ENCODE measurements around the gene HAAO. TPM values are rescaled to one million over a fixed set of nuclear protein-coding genes. Genes with fewer than 3 reads are reported as not detected.

The HAAO gene
- total and polyA plus RNA-seq, 2 of the 8 experiments (the other 6 are each of a cell fraction or from before 2014, with no cell fraction given) = 2.5 to 7.0 TPM

DNA sequence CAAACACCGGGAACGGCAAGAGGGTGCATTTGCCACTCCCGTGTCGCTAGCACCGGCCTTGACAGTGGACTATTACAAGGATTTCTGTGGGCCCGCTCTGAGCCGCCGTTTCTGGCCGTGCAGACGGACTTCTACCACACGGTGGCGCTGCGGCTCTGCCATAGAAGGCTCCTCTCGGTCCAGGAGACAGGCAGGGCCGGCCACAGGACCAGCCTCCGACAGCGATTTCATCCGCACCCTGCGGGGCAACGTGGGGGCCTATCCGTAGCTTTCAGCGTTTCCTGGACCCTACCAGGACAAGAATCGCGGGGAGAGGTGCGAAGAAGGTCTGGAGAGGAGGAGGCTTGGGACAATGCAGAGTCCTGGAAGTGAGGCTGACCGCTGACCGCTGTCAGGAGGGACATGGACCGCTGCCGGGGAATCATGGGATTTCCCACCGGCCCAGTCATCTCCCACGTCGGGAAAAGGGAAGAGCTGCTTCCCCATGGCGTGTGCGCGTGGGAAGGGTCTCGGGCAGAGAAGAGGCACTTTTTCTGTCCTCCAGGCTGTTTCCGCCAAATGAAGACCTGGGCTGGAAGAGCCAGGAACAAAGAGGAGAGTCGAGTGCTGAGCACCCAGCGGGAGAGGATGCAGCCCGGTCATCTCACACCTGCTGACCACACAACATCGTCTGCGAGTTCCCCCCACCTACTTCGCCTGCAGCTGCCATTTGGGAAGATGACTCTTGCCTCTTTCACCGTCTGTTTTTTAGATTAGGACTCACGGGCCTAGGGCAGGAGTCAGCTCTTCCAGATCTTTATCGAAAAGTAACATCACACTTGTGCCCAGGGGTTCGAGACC is 35.5 kb upstream of the HAAO start (continued):
- TF ChIP-seq POU5F1 (IDR thresholded peaks at IDR 0.05; ENCODE audit: low read depth, low read length) (no peak), TEAD4 (IDR thresholded peaks at IDR 0.05; ENCODE audit: low read depth, low read length) (0 out of 2 replicates have a peak, but pooled peaks have one; percentile 5), SUZ12 (IDR thresholded peaks at IDR 0.05; ENCODE audit: low read length) (no peak), TCF12 (IDR thresholded peaks at IDR 0.05; ENCODE audit: low read depth, low read length) (no peak), HDAC2 (IDR thresholded peaks at IDR 0.05; ENCODE audit: borderline replicate concordance in 1 of 2, low read depth in 2 of 2, low read length in 2 of 2) (no peak), PHF8 (conservative IDR thresholded peaks at IDR 0.05; ENCODE audit: low read depth, low read length) (no peak), CREB1 (IDR thresholded peaks at IDR 0.05) (peak; percentile 33; the same call in 1 of the 2 replicates), SIRT6 (IDR thresholded peaks at IDR 0.05; ENCODE audit: low read length) (no peak), NANOG (IDR thresholded peaks at IDR 0.05; ENCODE audit: insufficient read depth, low read depth, low read length, poor library complexity, severe bottlenecking) (no peak)
- TF ChIP-seq, protein P1, sequence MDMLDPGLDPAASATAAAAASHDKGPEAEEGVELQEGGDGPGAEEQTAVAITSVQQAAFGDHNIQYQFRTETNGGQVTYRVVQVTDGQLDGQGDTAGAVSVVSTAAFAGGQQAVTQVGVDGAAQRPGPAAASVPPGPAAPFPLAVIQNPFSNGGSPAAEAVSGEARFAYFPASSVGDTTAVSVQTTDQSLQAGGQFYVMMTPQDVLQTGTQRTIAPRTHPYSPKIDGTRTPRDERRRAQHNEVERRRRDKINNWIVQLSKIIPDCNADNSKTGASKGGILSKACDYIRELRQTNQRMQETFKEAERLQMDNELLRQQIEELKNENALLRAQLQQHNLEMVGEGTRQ (IDR thresholded peaks at IDR 0.05; ENCODE audit: low read length) = no peak

Measured in H1 (cell line).